ENCODE results near the gene TOMM22. TPM values are rescaled to one million over a fixed set of nuclear protein-coding genes. Genes with fewer than 3 reads are reported as not detected.

Gene TOMM22
- total RNA-seq, 4 donors from 2014 or later = 33.4 to 48.4 (median 40.0) TPM

- ATAC-seq (ENCODE audit: low FRiP score) = no peak
- no peak for DNase-seq (ENCODE audit: low spot score)
- TF ChIP-seq CTCF (IDR thresholded peaks at IDR 0.05) = no peak
Measured at GRCh38 chr22:38721551-38721950, 39.8 kb downstream of the TOMM22 start.

- DNase-seq (ENCODE audit: low spot score) = no peak
- no peak for ATAC-seq (ENCODE audit: low FRiP score)
- no peak for TF ChIP-seq CTCF (IDR thresholded peaks at IDR 0.05)
Measured at GRCh38 chr22:38724176-38724575, 42.4 kb downstream of the TOMM22 start.

DNA sequence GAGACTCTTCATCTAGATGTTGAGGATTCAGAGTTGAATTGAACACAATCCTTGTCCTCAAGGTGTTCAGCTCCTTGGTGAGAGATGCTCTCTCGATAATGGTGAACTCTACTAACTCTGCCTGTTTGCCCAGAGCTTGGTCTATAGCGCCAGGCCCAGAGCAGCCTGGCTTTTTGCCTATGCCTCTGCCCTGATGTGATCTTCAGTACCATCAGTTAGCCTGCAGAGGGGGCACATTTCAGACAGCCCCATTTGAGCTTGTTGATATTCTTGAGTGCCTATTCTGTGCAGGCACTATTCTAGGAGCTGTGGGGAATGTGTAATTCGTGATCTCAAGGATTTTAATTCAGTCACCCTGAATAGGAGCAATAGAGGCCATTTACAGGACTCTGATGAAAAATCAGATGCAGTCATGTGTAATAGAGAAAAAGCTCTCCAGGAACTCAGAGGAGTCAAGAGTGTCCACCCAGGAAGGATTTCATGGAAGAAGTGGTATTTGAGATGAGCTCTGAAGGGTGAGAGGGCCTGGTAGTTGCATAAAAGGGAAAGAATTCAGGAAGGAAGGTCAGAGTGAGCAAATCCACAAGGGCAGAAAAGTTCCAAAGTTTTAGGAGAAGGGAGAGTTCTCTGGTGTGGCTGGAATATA lies 43.3 kb downstream of the TOMM22 start:
- no peak for ATAC-seq (ENCODE audit: low FRiP score)

DNA sequence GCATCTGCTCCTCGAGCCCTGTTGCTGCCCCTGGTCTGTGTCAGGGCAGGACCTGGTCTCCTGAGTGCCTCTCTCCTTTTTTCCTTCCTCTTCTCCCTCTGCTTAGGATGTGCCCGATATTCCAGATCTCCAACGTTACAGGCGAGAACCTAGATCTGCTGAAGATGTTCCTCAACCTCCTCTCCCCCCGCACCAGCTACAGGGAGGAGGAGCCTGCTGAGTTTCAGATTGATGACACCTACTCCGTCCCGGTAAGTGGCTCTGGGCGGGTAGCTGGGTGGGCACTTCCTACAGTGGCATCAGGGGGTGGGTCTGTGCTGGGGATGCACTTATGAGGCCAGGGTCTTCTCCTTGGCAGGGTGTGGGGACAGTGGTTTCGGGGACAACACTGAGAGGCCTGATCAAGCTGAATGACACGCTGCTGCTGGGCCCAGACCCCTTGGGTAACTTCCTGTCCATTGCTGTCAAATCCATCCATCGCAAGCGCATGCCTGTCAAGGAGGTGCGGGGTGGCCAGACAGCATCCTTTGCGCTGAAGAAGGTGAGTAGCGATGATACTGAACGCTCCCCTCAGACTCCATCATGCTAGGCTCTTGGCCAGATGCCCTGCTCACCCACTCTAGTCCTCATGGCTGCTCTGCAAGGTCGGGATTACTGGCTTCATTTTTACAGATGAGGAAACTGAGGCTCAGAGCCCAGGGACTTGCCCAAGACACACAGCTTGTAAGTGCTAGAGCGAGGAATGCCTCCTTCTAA lies 44.3 kb downstream of the TOMM22 start:
- ATAC-seq (ENCODE audit: low FRiP score) (no peak), DNase-seq (ENCODE audit: low spot score) (no peak)
- TF ChIP-seq CTCF (IDR thresholded peaks at IDR 0.05) = no peak

More for the DNA sequence above, 43.3 kb downstream of the TOMM22 start:
- no peak for TF ChIP-seq CTCF (IDR thresholded peaks at IDR 0.05)
- no peak for DNase-seq (ENCODE audit: low spot score)

DNA sequence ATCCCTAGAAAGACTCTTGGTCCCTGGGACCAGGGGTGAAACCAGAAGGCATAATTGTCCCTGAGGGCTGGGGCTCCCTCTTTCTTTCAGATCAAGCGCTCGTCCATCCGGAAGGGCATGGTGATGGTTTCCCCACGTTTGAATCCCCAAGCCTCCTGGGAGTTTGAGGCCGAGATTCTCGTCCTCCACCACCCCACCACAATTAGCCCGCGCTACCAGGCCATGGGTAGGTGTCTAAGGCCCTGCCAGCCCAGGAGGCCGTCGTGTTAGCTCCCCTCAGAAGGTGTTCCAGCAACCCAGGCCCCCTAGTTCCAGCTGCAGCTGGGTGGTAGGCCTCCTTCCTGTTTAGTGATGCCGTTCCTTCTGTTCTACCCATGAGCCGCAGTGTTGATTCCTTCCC lies 45.4 kb downstream of the TOMM22 start:
- TF ChIP-seq CTCF (IDR thresholded peaks at IDR 0.05) = no peak
- DNase-seq (ENCODE audit: low spot score) = no peak
- no peak for ATAC-seq (ENCODE audit: low FRiP score)

DNA sequence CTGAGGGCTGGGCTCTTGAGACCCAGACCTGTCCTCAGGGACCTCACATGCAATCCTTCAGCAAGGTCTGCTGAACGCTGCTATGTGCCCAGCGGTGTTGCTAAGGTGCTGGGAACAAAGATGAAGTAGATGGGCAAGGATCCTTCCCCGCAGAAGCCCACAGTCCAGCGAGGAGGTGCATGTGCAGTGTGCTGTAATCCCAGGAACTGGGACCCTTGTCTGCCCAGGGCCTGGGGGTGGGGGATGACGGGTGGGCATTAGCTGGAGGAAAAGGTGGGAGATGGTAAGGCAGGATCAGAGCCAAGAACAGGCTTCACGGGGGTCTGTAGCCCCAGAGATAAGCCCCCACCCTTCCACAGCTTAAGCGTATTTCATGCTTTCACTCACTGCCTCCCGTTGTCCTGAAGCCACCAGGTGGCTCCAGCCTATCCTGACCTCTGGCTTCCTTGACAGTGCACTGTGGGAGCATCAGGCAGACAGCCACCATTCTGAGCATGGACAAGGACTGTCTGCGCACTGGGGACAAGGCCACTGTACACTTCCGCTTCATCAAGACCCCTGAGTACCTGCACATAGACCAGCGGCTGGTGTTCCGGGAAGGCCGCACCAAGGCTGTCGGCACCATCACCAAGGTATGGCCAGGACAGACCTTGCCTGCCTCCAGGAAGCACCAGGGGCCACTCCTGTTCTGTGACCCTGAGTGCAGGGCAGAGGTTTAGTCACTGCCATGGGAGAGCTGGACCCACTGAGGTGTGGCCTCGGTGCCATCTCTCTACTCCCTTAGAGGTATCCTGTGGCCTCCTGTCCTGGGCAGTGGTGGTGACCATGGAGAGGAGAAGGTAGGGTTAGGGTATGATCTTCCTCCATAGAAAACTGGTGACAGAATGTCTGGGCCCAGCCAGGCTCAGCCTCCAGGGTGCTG lies 46.0 kb downstream of the TOMM22 start:
- ATAC-seq (ENCODE audit: low FRiP score) (no peak), DNase-seq (ENCODE audit: low spot score) (no peak)
- TF ChIP-seq CTCF (IDR thresholded peaks at IDR 0.05) = no peak
